Activated T-helper 2 cell treated with anti-CD3 and anti-CD28 coated beads, Interferon-gamma antibody, Interleukin-2, Interleukin-4, amounts not matched to agents 10 μg/mL and 5 μg/mL and 100 μg/mL, durations not matched to agents 14 hours and 24 hours and 36 hours (primary cell): ENCODE measurements around the gene RIN1. TPM values are rescaled to one million over a fixed set of nuclear protein-coding genes. Genes with fewer than 3 reads are reported as not detected.
A peak's percentile ranks its signal among the peaks of the same experiment; 100 is the strongest.

ENCODE experiments used
- DNase-seq: peaks from one replicate; pipeline ENCODE4 v3.0.0; 2021; ENCODE audit warnings: low spot score
- H3K27ac Mint-ChIP-seq: one replicate; pipeline ENCODE4 v1.8.0; 2021; ENCODE audit warnings: mixed read lengths
- H3K27me3 Mint-ChIP-seq: one replicate; pipeline ENCODE4 v1.8.0; 2021; ENCODE audit warnings: low read depth, mixed read lengths
- H3K36me3 Mint-ChIP-seq: one replicate; pipeline ENCODE4 v1.8.0; 2021; ENCODE audit warnings: low read depth, mixed read lengths
- H3K4me1 Mint-ChIP-seq: one replicate; pipeline ENCODE4 v1.8.0; 2021; ENCODE audit warnings: low read depth, mixed read lengths
- H3K4me3 Mint-ChIP-seq: one replicate; pipeline ENCODE4 v1.8.0; 2021; ENCODE audit warnings: low read depth, mild to moderate bottlenecking, moderate library complexity, mixed read lengths
- H3K9me3 Mint-ChIP-seq: one replicate; pipeline ENCODE4 v1.8.0; 2021; ENCODE audit warnings: mixed read lengths
- intact Hi-C: fragments of 100-400 bp; cut with micrococcal nuclease; formaldehyde crosslinking; loops from one replicate; pipeline ENCODE4 v1.15.1; 2023
- total RNA-seq: library from RNA; stranded (reverse); gene quantifications from 2 replicates; pipeline ENCODE4 v1.2.3, GENCODE V29; 2022

The RIN1 gene
- total RNA-seq, 1 donor from 2014 or later, result 1.5 TPM

GRCh38 chr11:66346476-66347424 lies 10.5 kb upstream of the RIN1 start:
- intact Hi-C loops, result loop anchor here (5.0 kb wide), 1 partner anchor 496 kb away; the partner anchor contains the start of gene RCE1
- H3K4me3 Mint-ChIP-seq, result peak overlapping the region; percentile 93
- no peaks in the 10 kb centered on the region for H3K27me3 Mint-ChIP-seq
- no peak for DNase-seq
- peaks cover 32% of the 10 kb centered on the region for H3K4me1 Mint-ChIP-seq
- peak overlapping the region; percentile 22 for H3K27ac Mint-ChIP-seq
- H3K9me3 Mint-ChIP-seq, result no peaks in the 10 kb centered on the region
- H3K36me3 Mint-ChIP-seq, result peaks cover 18% of the 10 kb centered on the region

GRCh38 chr11:66345316-66345649 lies 9.0 kb upstream of the RIN1 start:
- Mint-ChIP-seq H3K27ac (peak overlapping the region; percentile 91), H3K9me3 (no peaks in the 10 kb centered on the region), H3K4me3 (peak overlapping the region; percentile 93), H3K36me3 (peaks cover 29% of the 10 kb centered on the region), H3K27me3 (no peaks in the 10 kb centered on the region), H3K4me1 (peaks cover 32% of the 10 kb centered on the region)
- intact Hi-C loops, result loop anchor here (1.0 to 5.0 kb wide), 3 partner anchors 27 to 497 kb away; partner anchors contain the start of gene RCE1
- no peak for DNase-seq

DNA sequence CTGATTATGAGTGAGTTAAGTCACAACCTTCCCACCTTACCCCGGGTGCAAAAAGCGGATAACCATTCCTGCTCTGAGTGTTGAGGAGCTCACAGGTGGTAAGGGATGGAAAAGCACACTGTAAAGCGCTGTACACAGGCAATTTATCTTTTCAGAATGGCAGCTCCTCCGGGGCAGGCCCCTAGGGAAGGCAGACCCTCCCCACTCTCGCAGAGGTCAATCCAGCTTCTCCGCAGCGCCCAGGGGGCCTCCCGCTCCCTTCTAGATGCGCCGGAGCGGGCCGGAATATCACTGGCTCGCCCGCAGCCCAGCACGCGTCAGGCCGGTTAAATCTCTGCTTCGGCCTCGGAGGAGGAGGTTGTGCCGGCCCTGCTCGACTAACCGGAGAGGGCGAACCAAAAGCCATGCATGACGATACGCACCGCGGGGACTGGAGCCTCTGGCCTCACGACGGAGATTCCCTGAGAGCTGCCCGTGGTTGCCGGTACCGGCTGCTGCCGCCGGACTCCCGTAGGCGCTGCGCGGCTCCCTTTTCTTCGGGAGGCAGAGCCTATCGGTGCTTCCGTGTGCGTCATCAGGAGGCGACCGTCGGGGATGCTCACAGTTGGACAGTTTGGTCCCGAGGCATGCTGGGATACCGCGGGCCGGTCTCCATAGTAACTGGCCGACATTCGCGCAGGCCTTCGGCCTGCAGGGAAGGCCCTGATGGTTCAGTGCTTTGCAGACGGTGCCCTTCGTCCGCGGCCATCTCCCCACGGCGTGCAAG lies 8.5 kb upstream of the RIN1 start, which contains the start of gene BRMS1:
TSS of gene BRMS1 (minus strand) at position 555 of the 766 bp plus-strand sequence. CDS start 2,870 bp downstream, outside the sequence.
- Mint-ChIP-seq H3K27me3 (no peaks in the 10 kb centered on the region), H3K4me1 (peaks cover 32% of the 10 kb centered on the region), H3K27ac (peak within 1 kb of the TSS; percentile 91), H3K4me3 (peak within 1 kb of the TSS; percentile 93), H3K36me3 (peaks cover 29% of the 10 kb centered on the region), H3K9me3 (no peaks in the 10 kb centered on the region)
- intact Hi-C loops, result loop anchor here (1.0 to 5.0 kb wide), 3 partner anchors 28 to 498 kb away; partner anchors contain the start of gene RCE1
- peak; percentile 93 for DNase-seq

- H3K27ac Mint-ChIP-seq, result no peak overlapping the region
- DNase-seq, result no peak
- peaks cover 37% of the 10 kb centered on the region for H3K36me3 Mint-ChIP-seq
- intact Hi-C loops, result no loop called here
- no peaks in the 10 kb centered on the region for H3K27me3 Mint-ChIP-seq
- no peaks in the 10 kb centered on the region for H3K9me3 Mint-ChIP-seq
- H3K4me3 Mint-ChIP-seq, result peak overlapping the region; percentile 93
- H3K4me1 Mint-ChIP-seq, result peaks cover 31% of the 10 kb centered on the region
Observed at GRCh38 chr11:66343176-66343575, 6.9 kb upstream of the RIN1 start.

DNA sequence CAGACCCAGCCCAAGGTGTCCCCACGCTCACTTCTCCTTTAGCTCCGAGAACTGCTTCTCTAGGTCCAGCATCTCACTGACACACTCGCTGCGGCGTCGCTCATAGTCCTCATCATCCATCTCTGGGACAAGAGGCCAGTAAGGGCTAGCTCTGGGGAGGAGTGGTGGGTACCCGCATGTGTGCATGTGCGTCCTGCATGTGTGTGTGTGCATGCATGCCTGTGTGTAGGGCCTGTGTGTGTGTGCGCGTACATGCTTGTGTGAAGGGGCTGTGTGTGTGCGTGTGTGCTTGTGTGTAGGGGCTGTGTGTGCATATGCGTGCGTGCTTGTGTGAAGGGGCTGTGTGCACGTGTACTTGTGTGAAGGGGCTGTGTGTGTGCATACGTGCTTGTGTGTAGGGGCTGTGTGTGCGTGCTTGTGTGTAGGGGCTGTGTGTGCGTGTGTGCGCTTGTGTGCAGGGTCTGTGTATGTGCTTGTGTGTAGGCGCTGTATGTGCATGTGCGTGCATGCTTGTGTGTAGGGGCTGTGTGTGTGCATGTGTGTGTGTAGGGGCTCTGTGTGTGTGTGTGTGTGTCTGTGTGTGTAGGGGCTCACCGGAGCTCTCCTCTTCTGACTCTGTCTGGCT lies 5.4 kb upstream of the RIN1 start:
- Mint-ChIP-seq H3K36me3 (peaks cover 52% of the 10 kb centered on the region), H3K27me3 (no peaks in the 10 kb centered on the region), H3K4me1 (peaks cover 38% of the 10 kb centered on the region), H3K27ac (no peak overlapping the region), H3K4me3 (no peak overlapping the region), H3K9me3 (no peaks in the 10 kb centered on the region)
- intact Hi-C loops, result no loop called here
- no peak for DNase-seq

DNA sequence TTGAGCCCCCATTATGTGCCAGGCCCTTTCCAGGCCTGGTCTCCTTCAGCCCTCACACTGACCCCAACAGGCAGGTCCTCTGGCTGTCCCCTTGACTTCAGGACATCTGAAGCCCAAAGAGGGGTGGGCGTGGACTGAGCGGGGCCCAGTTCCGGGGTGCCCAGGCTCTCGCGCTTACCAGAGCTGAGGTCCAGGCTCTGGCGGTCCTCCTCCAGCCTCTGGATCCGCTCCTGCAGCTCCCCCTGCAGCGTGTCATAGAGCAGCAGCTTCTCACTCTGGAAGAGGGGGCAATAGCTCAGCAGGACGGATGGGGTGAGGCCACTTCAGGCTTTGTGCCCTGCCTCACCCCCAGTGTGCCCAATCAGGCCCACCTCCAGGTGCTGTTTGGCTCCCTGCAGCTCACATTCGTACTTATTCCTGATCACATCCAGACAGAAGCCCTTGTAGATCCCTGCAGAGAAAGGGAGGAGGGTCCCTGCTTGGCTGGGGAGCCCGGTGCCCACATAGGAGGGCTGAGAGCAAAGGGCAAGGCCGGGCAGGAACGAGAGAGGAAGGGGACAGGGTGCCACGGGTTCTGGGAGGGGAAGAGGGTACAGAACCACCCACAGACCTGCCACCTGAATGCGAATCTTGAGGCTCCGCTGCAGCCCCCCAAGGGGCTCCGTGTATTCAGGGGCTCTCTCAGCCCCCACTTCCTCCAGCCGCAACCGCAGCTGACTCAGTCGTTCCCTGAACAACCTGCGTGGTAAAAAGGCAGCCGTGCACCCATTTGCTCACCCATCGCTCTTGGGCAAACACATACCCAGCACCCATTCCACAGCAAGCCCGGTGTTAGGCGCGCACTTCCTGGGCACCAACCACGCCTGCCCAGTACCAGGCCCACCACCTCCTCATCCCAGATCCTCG lies 4.6 kb upstream of the RIN1 start:
- intact Hi-C loops, result no loop called here
- Mint-ChIP-seq H3K9me3 (no peaks in the 10 kb centered on the region), H3K36me3 (peaks cover 52% of the 10 kb centered on the region), H3K4me1 (peaks cover 40% of the 10 kb centered on the region), H3K27ac (no peak overlapping the region), H3K27me3 (peaks cover 1% of the 10 kb centered on the region), H3K4me3 (no peak overlapping the region)
- DNase-seq, result no peak

DNA sequence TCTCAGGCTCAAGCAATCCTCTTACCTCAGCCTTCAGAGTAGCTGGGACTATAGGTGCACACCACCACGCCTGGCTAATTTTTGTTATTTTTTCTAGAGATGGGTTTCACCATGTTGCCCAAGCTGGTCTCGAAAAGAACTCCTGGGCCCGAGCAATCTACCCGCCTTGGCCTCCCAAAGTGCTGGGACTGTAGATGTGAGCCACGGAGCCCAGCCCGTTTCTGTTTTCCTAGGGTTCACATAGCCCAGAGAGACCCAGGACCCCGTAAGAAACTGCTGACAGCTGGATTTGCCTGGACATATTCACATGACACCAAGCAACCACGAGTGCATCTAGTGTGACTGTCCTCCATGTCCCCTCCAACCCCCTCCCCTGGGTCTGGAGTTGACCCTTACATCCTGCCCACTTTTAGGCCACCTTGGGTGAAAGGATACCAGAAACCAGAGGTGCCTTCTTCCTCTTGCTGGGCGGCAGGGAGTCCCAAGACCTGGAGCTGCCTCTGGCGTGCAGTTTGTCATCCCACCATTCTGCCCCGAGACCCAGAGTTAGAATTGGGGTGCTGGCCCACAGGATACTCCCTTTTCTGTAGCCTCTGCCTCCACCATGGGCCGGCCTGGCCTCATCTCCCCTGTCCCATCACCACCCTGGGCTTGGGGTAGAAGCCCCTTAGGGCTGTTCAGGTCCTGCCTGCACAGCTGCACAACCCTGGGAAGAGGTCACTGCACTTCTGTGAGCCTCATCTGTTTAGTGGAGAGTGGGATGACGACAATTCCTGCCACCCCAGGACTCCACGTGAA lies 3.7 kb upstream of the RIN1 start:
- Mint-ChIP-seq H3K4me1 (peaks cover 32% of the 10 kb centered on the region), H3K36me3 (peaks cover 52% of the 10 kb centered on the region), H3K9me3 (no peaks in the 10 kb centered on the region), H3K27me3 (peaks cover 1% of the 10 kb centered on the region), H3K27ac (no peak overlapping the region), H3K4me3 (no peak overlapping the region)
- DNase-seq, result no peak
- intact Hi-C loops, result no loop called here

DNA sequence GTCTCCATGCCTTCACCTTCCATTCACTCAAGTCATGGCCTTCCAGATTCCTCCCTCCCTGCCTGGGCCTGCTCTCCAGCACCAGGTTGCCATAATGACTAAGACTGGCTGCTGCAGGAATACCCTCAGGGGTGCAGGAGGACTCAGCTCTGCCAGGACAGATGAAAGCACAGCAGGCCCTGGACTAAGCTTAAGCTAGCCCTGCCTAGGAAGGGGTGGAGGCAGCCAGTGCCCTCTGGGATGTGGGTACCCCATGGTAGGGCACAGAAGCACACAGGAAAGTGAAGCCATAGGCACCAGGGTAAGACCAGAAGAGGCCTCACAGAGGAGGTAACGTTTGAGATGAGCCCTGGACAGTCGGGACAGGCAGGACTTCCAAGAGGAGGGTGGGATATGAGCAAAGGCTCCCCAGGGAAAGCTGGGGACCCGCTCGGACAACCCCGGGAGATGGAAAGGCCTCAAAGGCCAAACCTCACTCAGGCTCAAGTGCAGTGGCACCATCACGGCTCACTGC lies 3.0 kb upstream of the RIN1 start:
- Mint-ChIP-seq H3K4me1 (peaks cover 29% of the 10 kb centered on the region), H3K4me3 (no peak overlapping the region), H3K27me3 (peaks cover 1% of the 10 kb centered on the region), H3K27ac (no peak overlapping the region), H3K36me3 (peaks cover 46% of the 10 kb centered on the region), H3K9me3 (no peaks in the 10 kb centered on the region)
- no peak for DNase-seq
- intact Hi-C loops, result no loop called here

DNA sequence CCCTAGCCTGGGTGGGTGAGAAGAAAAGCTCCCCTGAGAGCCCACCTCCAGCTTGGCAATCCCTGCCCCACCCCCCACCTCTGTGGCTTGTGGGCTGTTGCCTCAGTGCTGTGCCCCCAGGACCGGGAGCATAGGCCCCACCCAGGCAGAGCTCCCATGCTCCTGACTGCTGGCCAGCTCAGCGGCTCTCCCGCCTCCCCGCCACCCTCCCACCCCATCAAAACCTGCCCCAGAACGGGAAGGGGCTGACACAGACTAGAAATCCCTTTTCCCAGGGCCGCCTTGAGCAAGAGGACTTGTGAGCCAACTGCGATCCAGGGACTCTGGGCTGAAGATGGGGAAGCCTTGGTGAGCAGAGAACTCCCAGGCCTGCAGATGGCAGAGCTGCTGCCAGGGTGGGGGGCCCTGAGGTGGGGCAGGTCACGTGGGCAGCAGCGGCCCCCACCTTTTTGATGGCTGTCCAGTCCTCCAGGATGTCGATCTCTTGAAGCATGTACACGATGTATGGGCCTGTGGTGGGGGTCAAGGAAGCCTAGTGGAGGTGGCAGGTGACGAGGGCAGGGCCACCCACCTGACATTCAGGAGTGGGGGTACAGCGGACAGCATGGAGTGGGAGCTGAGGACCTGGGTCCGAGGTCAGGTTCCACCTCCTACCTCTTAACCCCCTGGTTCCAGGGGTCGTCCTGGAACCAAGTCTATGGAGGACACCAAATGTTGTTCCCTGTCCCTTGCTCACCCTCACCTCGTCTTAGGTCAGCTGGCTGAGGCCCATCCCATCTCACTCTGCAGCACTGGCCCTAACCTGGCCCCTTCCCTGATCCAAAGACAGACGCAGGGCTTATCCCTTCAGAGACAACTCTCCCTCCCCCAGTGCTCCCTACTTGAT lies 2.3 kb upstream of the RIN1 start:
- DNase-seq, result no peak
- Mint-ChIP-seq H3K4me3 (no peak overlapping the region), H3K4me1 (peaks cover 24% of the 10 kb centered on the region), H3K36me3 (peaks cover 46% of the 10 kb centered on the region), H3K9me3 (no peaks in the 10 kb centered on the region), H3K27me3 (peaks cover 1% of the 10 kb centered on the region), H3K27ac (no peak overlapping the region)
- intact Hi-C loops, result no loop called here

GRCh38 chr11:66337103-66337899 lies 1.1 kb upstream of the RIN1 start:
- DNase-seq, result no peak
- no peaks in the 10 kb centered on the region for H3K9me3 Mint-ChIP-seq
- intact Hi-C loops, result no loop called here
- H3K27me3 Mint-ChIP-seq, result peaks cover 1% of the 10 kb centered on the region
- peak overlapping the region; percentile 71 for H3K27ac Mint-ChIP-seq
- H3K4me3 Mint-ChIP-seq, result peak overlapping the region; percentile 17
- peaks cover 39% of the 10 kb centered on the region for H3K36me3 Mint-ChIP-seq
- peaks cover 16% of the 10 kb centered on the region for H3K4me1 Mint-ChIP-seq
